CD1c-positive myeloid dendritic cell (primary cell): ENCODE results near the gene FAM174C.
A peak's percentile ranks its signal among the peaks of the same experiment; 100 is the strongest.

Experiments
- DNase-seq: peaks from one replicate; pipeline ENCODE4 v3.0.0-alpha.2; 2016; ENCODE audit errors: extremely low spot score

FAM174C gene

DNA sequence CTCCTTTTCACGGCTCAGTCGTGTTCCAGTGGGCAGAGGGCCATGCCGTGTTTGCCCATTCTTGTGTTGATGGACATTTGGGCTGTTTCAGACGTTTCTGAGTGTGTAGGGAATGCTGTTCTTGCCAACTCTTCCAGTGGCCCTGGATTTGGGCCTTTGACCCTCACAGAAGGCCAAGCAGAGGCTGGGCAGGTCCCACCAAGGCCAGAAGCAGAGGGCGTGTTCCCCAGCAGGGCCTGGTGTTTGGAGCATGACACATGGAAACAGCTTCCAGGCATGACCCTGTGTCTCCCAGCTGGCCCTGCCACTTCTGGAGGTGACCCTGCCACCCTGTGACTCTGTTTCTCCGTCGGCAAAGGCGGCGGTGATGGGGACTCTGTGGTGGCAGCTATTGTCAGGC is 46.2 kb downstream of the FAM174C start:
- no peak for DNase-seq

DNA sequence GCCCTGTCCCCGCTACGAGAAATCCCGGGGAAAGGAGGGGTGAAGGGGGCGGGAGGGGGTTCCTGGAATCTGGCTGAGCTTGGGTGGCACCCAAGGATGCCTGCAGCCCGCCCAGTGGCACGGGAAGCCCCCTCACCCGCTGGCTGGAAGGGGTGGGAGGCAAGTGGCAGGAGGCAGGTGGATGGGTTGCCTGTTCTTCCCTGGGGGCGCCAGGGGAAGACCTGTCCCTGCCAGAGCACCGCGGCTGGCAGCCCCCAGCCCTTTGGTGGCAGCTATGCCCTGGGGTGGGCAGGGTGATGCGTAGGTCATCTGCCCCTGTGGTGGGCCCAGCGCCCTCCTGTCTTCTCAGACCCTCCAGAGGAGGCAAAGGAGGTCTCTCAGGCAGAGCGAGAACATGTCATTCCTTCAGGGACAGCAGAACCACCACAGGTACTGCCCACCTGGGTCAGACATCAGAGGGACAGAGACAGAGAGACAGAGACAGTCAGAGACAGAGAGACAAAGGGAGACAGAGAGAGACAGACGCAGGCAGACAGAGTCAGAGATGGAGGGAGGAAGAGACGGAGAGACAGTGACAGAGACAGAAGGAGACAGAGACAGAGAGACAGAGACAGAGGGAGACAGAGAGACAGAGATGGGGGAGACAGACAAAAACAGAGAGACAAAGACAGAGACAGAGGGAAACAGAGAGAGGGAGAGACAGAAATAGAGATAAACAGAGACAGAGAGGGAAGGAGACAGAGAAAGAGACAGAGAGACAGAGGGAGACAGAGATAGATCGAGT is 47.1 kb downstream of the FAM174C start:
- DNase-seq = no peak

DNA sequence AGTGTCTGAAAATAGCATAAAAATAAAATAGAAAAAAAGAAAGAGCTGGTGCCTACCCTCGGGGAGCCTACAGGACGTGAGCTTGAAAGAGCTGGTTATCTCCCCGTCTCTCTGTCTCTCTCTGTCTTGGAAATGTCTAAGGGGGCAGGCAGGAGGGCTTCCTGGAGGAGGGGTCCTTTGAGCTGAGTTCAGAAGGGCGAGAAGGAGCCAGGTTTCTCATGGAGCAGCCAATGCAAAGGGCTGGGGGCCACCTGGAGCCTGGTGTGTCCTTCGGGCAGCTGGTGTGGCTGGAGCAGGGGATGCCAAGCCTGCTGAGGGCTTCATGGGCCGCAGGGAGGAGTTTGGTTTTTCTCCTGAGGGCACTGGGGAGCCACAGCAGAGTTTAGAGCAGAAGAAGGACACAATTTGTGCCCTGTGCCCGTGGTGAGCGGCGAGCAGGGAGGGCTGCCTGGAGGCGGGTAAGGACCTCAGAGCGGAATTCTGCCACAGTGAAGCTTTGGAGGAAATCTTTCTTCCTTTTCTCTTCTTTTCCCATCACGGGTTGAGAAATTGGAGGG is 49.0 kb downstream of the FAM174C start:
- no peak for DNase-seq

DNA sequence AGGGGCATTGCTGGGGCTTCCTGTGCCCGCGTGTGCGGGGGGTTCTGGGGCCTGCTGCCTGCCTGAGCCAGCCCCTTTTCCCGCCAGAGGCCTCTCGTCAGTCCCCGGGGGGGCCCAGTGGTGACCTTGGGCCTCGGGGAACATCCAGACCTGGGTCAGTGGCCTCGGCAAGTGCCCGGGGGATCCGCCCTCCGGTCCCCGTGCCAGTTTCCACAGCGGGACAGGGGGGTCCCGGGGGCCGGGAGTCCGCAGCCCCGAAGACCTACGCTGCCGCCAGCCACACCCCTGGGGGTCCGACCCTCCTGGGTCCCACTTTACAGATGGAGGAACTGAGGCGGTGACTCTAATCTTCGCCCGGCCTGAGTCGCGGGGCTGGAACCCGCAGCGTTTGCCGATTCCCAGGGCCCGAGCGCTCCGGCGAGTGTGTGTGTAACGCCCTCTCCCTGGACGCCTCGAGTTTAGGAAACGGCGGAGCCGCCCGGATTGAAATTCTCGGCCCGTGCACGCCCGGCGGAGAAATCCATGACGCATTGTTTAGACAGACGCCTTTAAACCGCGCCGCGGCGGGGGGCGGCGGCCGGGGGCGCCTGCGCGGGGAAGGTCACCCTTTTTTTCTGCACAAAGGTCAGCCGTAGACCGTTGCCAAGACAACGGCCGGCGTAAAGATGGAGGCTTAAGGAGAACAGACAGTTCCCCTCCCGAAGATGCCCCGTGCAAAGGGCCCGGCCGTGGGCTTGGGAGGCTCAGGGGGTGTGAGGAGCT is 49.7 kb downstream of the FAM174C start:
- peak; percentile 83 for DNase-seq

DNA sequence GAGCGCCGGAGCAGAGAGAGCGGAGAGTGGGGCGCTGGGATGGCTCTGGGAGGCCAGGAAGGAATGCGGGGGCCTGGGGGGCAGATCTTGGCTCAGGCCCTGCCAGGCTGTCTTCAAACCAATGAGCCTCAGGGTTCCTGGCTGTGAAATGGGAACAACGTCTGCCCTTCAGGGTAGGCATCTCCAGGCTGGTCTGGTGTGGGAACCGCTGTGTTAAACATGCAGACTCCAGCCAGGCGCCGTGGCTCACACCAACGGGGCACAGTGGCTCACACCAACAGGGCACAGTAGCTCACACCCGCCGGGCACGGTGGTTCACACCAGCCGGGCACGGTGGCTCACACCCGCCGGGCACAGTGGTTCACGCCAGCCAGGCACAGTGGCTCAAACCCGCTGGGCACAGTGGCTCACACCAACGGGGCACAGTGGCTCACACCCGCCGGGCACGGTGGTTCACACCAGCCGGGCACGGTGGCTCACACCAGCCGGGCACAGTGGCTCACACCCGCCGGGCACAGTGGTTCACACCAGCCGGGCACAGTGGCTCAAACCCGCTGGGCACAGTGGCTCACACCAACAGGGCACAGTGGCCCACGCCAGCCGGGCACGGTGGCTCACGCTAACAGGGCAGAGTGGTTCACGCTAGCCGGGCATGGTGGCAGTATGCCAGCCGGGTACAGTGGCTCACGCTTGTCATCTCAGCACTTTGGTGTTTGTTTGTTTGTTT is 50.4 kb downstream of the FAM174C start:
- no peak for DNase-seq

DNA sequence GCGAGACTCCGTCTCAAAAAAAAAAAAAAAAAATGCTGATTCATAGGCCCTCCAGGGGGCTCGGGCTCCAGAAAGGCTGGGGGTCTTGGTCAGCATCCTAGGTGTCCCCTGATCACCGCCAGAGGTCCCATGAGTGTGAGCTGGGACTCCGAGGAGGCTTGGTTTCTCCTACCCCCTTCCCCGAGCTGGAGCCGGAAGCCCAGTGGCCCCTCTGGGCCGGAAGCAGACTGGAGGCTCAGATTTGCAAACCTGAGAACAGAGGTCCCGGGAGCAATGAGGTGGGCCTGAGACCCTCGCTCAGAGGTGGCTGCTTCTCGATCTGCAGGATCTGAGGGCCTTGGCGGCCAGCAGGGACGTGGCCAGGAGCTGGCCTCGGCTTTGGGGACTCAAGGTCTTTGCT is 51.8 kb downstream of the FAM174C start:
- no peak for DNase-seq
